GM23248 (cell line): Measurements from ENCODE around the gene CA4.
"Not testable (repeated sequence)": the region's sequence is repeated elsewhere in the genome, so short reads cannot be mapped to it uniquely, and the experiment has no call there.

ENCODE experiments used
- EZH2 ChIP-seq: fragments of 200-600 bp; sonication (generic); IDR thresholded peaks from 2 replicates; pipeline ENCODE4 v1.6.1; 2018; ENCODE audit warnings: antibody characterized with exemption, mild to moderate bottlenecking; ENCODE audit not compliant: insufficient read depth, poor library complexity, severe bottlenecking
- EZH2phosphoT487 ChIP-seq: fragments of 200-600 bp; sonication (generic); IDR thresholded peaks from 2 replicates; pipeline ENCODE4 v1.6.1; 2018; ENCODE audit warnings: antibody characterized with exemption, moderate library complexity, mild to moderate bottlenecking, low read depth; ENCODE audit not compliant: insufficient read depth

DNA sequence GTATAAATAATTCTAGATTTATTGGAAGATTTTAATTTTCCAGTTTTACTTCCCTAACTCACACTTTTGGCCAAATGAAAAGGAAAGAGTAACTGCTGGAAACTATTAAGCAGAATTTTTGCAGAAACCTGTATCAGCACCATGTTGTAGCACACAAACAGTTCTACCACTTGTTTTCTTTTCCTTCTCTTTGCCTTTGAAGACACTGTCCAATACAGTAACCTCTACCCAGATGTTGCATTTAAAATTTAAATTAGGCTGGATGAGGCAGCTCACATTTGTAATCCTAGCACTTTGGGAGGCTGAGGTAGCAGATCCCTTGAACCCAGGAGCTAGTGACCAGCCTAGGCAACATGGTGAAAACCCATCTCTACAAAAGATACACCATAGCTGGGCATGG is 56.0 kb downstream of the CA4 start:
- TF ChIP-seq EZH2phosphoT487, EZH2: not testable (repeated sequence)
